ENCODE results near the gene PARM1.

GRCh38 chr4:75037252-75037651 is 104.3 kb downstream of the PARM1 start:
- TF ChIP-seq CTCF (IDR thresholded peaks at IDR 0.05) (no peak), POLR2A (IDR thresholded peaks at IDR 0.05) (no peak)

Data from Peyer's patch (tissue), 4 donors.